Lung (tissue), 12 donors: ENCODE data around the gene MSANTD7. TPM values are rescaled to one million over a fixed set of nuclear protein-coding genes. Genes with fewer than 3 reads are reported as not detected.

Experiments used
- ATAC-seq: fragments of 200-7000 bp; cut with Tn5 transposase; one replicate; pipeline ENCODE4 v1.9.1; 2020; ENCODE audit warnings: moderate number of reproducible peaks; ENCODE audit not compliant: insufficient read depth, low FRiP score
- DNase-seq, 3 donors: peaks; one replicate each; pipeline ENCODE4 v3.0.0-alpha.2; 2013 to 2017
- H3K27ac ChIP-seq, 2 donors: one replicate each; pipeline ENCODE4 v1.5.1; 2013; ENCODE audit warnings: mild to moderate bottlenecking in 2 of 2, moderate library complexity in 2 of 2, control low read depth in 1 of 2, inconsistent platforms in 1 of 2, low read depth in 1 of 2, low read length in 1 of 2
- H3K27me3 ChIP-seq, 3 donors: one replicate each; pipeline ENCODE4 v1.5.1; 2013; ENCODE audit warnings: low read length in 2 of 3; ENCODE audit not compliant: control insufficient read depth in 3 of 3, insufficient read depth in 3 of 3
- H3K36me3 ChIP-seq, 4 donors: one replicate each; pipeline ENCODE4 v1.5.1; 2013; ENCODE audit warnings: low read length in 4 of 4, mild to moderate bottlenecking in 1 of 4, moderate library complexity in 1 of 4; ENCODE audit not compliant: control insufficient read depth in 4 of 4, insufficient read depth in 4 of 4
- H3K4me1 ChIP-seq, 5 donors: one replicate each; pipeline ENCODE4 v1.5.1; 2013; ENCODE audit warnings: low read length in 5 of 5, mild to moderate bottlenecking in 2 of 5, moderate library complexity in 1 of 5; ENCODE audit not compliant: control insufficient read depth in 5 of 5, insufficient read depth in 5 of 5
- H3K4me3 ChIP-seq: one replicate; pipeline ENCODE4 v1.5.1; 2013; ENCODE audit warnings: mild to moderate bottlenecking, control low read depth, moderate library complexity
- H3K9ac ChIP-seq, 2 donors: one replicate each; pipeline ENCODE4 v1.5.1; 2013; ENCODE audit warnings: low read length in 2 of 2, control low read depth in 1 of 2; ENCODE audit not compliant: insufficient read depth in 1 of 2
- H3K9me3 ChIP-seq, 4 donors: one replicate each; pipeline ENCODE4 v1.5.1; 2013; ENCODE audit warnings: low read length in 3 of 4, mild to moderate bottlenecking in 1 of 4, moderate library complexity in 1 of 4; ENCODE audit not compliant: control insufficient read depth in 4 of 4, insufficient read depth in 3 of 4
- CTCF ChIP-seq: IDR thresholded peaks from 2 replicates; pipeline ENCODE4 v1.5.1; 2012; ENCODE audit warnings: mild to moderate bottlenecking; ENCODE audit errors: control extremely low read depth, extremely low read depth
- WGBS, 2 donors: extraction: QIAGEN DNeasy Blood & Tissue Kit; methylation state at CpG; one replicate each; pipeline ENCODE4 v1.1.7; 2013; 5-methylcytosine and 5-hydroxymethylcytosine counted together
- polyA plus RNA-seq, 2 donors: library from polyadenylated mRNA; stranded (reverse); fragments of 200-250 nt; gene quantifications; one replicate each; pipeline ENCODE4 v1.2.1, GENCODE V29; 2013
- total RNA-seq, 2 donors: library from RNA; depleted of rRNA in 1 of 2; stranded (reverse); fragments of >200 nt in 1 of 2; gene quantifications; one replicate each; pipeline ENCODE4 v1.2.1, GENCODE V29; 2014 to 2021
- donor health status: control.
- donor health status: control.
- donor health status: Bipolar disorder and iron deficiency.
- donor health status: healthy.
- donor health status: DM: yes; HTN: yes; CAD: no.

Gene MSANTD7
- total and polyA plus RNA-seq, 4 donors, result 2.2 to 17.2 (median 7.1) TPM

DNA sequence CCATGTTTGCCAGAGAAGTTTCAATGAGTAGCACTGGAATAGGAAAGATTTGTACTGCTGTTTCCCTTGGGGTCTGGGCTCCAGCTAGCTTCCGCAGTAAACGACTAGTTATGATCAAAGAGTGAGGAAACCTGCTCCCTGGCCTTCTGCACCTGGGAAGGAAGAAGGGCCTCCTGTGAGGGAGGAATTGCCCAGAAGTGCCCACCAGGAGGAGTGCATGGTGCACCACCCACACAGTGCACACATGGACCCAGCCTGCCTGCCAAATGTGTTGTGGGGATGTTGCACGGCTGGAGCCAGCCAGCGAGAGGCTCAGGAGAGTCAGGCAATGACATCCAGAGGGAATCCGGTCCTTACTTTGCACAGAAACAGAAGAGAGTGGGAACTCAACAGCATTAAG, 36.4 kb upstream of the MSANTD7 start:
- Histone ChIP-seq H3K36me3 (no peaks in the 10 kb centered on the region), H3K4me1 (no peaks in the 10 kb centered on the region), H3K4me3 (no peak overlapping the region), H3K27ac (no peak overlapping the region), H3K27me3 (no peaks in the 10 kb centered on the region), H3K9me3 (no peaks in the 10 kb centered on the region), H3K9ac (no peak overlapping the region)
- WGBS, 2 donors, result 70 to 80% methylated on average over 5 of the region's 5 CpGs
- ATAC-seq, result no peak
- peak; percentile 33 to 58 (median 51) for DNase-seq
- no peak for TF ChIP-seq CTCF

DNA sequence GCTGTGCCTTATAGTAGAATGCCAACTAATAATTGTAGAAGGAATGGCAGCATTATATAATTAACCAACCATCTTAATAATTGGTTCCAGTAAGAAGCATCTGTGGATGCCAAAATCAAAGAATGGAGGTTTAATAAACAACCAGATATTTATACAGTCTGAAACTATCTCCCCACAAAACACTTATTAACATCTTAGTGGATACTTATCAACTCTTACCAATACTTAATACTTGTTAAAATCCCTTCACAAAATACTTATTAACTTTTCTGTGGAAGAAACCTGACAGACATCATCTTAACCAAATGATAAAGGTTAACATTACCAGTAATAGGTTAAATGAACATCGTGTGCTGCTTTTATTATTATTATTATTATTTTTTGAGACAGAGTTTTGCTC, 34.3 kb upstream of the MSANTD7 start:
- DNase-seq (no peak), ATAC-seq (no peak)
- no peak for TF ChIP-seq CTCF
- no peak overlapping the region for H3K4me3 ChIP-seq
- no peak overlapping the region for H3K9ac ChIP-seq
- H3K27ac ChIP-seq, result no peak overlapping the region
- no peaks in the 10 kb centered on the region for H3K27me3 ChIP-seq
- H3K36me3 ChIP-seq, result no peaks in the 10 kb centered on the region
- H3K4me1 ChIP-seq, result no peaks in the 10 kb centered on the region
- WGBS, 2 donors, result 0 to 41% methylated on average over 1 of the region's 1 CpG
- no peaks in the 10 kb centered on the region for H3K9me3 ChIP-seq

DNA sequence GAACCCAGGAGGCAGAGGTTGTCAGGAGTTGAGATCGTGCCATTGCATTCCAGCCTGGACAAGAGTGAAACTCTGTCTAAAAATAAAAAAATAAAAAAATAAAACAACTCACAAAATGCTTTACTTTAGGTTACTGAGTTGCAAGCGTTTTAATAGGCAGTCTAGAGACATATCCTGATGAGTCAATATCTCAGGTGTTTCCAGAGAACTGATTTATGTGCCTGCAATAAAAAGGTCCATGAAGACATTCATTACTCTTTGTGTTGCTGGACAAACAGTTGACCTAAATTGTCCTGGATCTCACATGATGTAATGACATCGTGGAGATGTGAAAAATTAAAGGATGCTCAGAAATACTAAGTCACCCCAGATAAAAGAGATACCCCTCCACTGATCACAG, 31.8 kb upstream of the MSANTD7 start:
- DNase-seq, result no peak
- Histone ChIP-seq H3K27ac (no peak overlapping the region), H3K9me3 (no peaks in the 10 kb centered on the region), H3K4me1 (no peaks in the 10 kb centered on the region), H3K4me3 (no peak overlapping the region), H3K36me3 (no peaks in the 10 kb centered on the region), H3K27me3 (no peaks in the 10 kb centered on the region), H3K9ac (no peak overlapping the region)
- 87 to 92% methylated on average over 3 of the region's 3 CpGs for WGBS, 2 donors
- TF ChIP-seq CTCF, result no peak
- no peak for ATAC-seq
